ENCODE data around the gene MYH14. TPM values are rescaled to one million over a fixed set of nuclear protein-coding genes. Genes with fewer than 3 reads are reported as not detected.

MYH14 gene
- total and polyA plus RNA-seq, 9 of the 15 experiments (the other 6 are each of a cell fraction or from before 2014, with no cell fraction given): 0.04 to 0.86 (median 0.19) TPM; not detected in 2

DNA sequence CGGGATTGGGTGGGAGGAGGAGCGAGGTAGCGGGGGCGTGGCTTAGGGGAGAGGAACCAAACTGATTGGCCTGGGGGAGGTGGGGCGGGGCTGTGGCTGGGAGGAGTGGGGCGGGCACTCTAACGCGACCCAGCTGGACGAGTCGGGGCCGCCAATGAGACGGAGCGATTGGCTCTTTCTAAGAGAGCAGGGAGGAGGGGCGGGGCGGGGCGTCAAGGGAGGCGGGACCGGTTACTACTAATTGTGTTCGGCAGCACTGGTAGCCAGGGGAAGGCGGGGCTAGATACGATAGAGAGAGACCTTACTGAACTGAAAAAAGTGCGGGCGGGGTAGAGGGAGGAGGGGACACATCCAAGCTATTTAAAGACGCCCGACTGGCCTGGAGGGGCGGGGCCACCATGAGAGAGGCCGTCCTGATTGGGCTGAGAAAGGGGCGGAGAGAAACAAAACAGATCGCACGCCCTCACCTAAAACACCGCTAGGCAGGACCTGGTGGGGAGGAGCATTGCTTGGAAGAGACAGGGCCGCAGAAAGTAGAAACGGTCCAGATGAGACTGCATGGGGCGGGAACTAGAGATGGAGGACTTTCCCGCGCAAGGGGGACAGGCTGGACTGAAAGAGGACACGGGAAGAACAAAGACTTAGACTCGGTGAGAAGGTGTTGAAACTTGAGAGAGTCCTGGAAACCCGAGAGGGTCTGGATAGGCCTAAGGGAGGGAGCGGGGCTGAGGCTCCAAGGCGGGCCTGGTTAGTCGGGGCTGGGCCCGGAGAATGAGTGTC is 125.9 kb downstream of the MYH14 start, which contains the start of gene KCNC3 (continued):
- TF ChIP-seq, protein P1, sequence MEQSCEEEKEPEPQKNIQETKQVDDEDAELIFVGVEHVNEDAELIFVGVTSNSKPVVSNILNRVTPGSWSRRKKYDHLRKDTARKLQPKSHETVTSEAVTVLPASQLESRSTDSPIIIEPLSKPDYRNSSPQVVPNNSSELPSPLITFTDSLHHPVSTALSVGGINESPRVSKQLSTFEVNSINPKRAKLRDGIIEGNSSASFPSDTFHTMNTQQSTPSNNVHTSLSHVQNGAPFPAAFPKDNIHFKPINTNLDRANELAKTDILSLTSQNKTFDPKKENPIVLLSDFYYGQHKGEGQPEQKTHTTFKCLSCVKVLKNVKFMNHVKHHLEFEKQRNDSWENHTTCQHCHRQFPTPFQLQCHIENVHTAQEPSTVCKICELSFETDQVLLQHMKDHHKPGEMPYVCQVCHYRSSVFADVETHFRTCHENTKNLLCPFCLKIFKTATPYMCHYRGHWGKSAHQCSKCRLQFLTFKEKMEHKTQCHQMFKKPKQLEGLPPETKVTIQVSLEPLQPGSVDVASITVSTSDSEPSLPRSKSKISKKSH (CRISPR knock-in tag; IDR thresholded peaks at IDR 0.05): 0 out of 2 replicates have a peak, but pooled peaks have one; percentile 12
- TF ChIP-seq SOX6 (IDR thresholded peaks at IDR 0.05) (peak; percentile 45; the same call in 1 of the 2 replicates), ZNF124 (CRISPR knock-in tag; IDR thresholded peaks at IDR 0.05) (no peak), ZBTB17 (CRISPR knock-in tag; IDR thresholded peaks at IDR 0.05) (no peak), ARNT (IDR thresholded peaks at IDR 0.05) (peak in 1 of 2 experiments; percentile 73; a peak in 1 of 4 replicates), HIVEP1 (CRISPR knock-in tag; IDR thresholded peaks at IDR 0.05) (no peak), ZNF143 (CRISPR knock-in tag; IDR thresholded peaks at IDR 0.05) (no peak), SRF (CRISPR knock-in tag; IDR thresholded peaks at IDR 0.05) (peak in 1 of 2 experiments; percentile 20; a peak in 2 of 4 replicates), TBL1XR1 (IDR thresholded peaks at IDR 0.05; ENCODE audit: low read length in 2 of 2) (peak in 1 of 2 experiments; percentile 36; a peak in 1 of 4 replicates)
- TF ChIP-seq, protein P2, sequence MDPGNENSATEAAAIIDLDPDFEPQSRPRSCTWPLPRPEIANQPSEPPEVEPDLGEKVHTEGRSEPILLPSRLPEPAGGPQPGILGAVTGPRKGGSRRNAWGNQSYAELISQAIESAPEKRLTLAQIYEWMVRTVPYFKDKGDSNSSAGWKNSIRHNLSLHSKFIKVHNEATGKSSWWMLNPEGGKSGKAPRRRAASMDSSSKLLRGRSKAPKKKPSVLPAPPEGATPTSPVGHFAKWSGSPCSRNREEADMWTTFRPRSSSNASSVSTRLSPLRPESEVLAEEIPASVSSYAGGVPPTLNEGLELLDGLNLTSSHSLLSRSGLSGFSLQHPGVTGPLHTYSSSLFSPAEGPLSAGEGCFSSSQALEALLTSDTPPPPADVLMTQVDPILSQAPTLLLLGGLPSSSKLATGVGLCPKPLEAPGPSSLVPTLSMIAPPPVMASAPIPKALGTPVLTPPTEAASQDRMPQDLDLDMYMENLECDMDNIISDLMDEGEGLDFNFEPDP (CRISPR knock-in tag; IDR thresholded peaks at IDR 0.05): no peak
- TF ChIP-seq, protein P3, sequence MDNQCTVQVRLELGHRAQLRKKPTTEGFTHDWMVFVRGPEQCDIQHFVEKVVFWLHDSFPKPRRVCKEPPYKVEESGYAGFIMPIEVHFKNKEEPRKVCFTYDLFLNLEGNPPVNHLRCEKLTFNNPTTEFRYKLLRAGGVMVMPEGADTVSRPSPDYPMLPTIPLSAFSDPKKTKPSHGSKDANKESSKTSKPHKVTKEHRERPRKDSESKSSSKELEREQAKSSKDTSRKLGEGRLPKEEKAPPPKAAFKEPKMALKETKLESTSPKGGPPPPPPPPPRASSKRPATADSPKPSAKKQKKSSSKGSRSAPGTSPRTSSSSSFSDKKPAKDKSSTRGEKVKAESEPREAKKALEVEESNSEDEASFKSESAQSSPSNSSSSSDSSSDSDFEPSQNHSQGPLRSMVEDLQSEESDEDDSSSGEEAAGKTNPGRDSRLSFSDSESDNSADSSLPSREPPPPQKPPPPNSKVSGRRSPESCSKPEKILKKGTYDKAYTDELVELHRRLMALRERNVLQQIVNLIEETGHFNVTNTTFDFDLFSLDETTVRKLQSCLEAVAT (IDR thresholded peaks at IDR 0.05): 0 out of 4 replicates have a peak, but pooled peaks of 1 of the 2 experiments have one; percentile 26
- TF ChIP-seq, protein P4, sequence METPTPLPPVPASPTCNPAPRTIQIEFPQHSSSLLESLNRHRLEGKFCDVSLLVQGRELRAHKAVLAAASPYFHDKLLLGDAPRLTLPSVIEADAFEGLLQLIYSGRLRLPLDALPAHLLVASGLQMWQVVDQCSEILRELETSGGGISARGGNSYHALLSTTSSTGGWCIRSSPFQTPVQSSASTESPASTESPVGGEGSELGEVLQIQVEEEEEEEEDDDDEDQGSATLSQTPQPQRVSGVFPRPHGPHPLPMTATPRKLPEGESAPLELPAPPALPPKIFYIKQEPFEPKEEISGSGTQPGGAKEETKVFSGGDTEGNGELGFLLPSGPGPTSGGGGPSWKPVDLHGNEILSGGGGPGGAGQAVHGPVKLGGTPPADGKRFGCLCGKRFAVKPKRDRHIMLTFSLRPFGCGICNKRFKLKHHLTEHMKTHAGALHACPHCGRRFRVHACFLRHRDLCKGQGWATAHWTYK (CRISPR knock-in tag; IDR thresholded peaks at IDR 0.05): peak; percentile 69; the same call in 1 of the 2 replicates
- TF ChIP-seq, protein P5, sequence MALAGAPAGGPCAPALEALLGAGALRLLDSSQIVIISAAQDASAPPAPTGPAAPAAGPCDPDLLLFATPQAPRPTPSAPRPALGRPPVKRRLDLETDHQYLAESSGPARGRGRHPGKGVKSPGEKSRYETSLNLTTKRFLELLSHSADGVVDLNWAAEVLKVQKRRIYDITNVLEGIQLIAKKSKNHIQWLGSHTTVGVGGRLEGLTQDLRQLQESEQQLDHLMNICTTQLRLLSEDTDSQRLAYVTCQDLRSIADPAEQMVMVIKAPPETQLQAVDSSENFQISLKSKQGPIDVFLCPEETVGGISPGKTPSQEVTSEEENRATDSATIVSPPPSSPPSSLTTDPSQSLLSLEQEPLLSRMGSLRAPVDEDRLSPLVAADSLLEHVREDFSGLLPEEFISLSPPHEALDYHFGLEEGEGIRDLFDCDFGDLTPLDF (CRISPR knock-in tag; IDR thresholded peaks at IDR 0.05): peak; percentile 90
- TF ChIP-seq, protein P6, sequence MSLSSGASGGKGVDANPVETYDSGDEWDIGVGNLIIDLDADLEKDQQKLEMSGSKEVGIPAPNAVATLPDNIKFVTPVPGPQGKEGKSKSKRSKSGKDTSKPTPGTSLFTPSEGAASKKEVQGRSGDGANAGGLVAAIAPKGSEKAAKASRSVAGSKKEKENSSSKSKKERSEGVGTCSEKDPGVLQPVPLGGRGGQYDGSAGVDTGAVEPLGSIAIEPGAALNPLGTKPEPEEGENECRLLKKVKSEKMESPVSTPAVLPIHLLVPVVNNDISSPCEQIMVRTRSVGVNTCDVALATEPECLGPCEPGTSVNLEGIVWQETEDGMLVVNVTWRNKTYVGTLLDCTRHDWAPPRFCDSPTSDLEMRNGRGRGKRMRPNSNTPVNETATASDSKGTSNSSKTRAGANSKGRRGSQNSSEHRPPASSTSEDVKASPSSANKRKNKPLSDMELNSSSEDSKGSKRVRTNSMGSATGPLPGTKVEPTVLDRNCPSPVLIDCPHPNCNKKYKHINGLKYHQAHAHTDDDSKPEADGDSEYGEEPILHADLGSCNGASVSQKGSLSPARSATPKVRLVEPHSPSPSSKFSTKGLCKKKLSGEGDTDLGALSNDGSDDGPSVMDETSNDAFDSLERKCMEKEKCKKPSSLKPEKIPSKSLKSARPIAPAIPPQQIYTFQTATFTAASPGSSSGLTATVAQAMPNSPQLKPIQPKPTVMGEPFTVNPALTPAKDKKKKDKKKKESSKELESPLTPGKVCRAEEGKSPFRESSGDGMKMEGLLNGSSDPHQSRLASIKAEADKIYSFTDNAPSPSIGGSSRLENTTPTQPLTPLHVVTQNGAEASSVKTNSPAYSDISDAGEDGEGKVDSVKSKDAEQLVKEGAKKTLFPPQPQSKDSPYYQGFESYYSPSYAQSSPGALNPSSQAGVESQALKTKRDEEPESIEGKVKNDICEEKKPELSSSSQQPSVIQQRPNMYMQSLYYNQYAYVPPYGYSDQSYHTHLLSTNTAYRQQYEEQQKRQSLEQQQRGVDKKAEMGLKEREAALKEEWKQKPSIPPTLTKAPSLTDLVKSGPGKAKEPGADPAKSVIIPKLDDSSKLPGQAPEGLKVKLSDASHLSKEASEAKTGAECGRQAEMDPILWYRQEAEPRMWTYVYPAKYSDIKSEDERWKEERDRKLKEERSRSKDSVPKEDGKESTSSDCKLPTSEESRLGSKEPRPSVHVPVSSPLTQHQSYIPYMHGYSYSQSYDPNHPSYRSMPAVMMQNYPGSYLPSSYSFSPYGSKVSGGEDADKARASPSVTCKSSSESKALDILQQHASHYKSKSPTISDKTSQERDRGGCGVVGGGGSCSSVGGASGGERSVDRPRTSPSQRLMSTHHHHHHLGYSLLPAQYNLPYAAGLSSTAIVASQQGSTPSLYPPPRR (CRISPR knock-in tag; IDR thresholded peaks at IDR 0.05; ENCODE audit: borderline replicate concordance): 0 out of 2 replicates have a peak, but pooled peaks have one; percentile 34

Measured in K562 (cell line).